HG03469 (cell line): ENCODE data around the gene JAG2.

Experiments used
- ATAC-seq: cut with Tn5 transposase; IDR thresholded peaks from one replicate; pipeline ENCODE4 v1.9.1; 2021; ENCODE audit warnings: mild to moderate bottlenecking, moderate library complexity, moderate number of reproducible peaks; ENCODE audit not compliant: unreplicated experiment

Gene JAG2

DNA sequence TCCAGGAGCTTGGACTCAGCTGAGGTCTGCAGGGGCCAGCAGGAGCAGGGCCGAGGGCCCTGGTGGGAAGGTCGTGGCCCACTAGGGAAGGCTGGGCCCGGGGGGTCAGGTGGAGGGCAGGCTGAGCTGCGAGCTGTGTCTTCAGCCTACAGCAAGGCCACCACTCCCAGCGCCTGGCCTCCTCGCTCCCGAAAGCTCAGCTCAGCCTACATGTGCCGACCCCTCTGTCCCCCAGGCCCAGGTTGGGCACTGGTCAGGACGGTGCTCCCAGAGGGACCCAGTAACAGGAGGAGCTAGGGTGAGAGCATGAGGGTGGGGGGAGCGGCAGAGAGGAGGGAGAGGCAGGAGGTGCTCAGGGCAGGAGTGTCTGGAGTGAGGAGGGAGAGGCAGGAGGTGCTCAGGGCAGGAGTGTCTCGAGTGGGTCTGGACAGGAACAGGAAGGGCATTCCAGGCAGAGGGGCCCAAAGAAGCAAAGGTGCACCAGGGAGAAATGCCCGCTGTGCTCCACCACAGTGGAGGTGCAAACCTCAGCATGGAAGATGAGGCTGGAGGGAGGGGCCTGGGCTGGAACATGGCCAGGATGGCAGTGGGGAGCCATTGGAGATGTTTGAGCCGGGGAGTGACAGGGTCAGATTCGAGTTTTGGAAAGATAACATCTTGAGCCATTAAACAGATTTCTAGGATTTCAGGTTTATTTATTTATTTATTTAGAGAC lies 74.2 kb downstream of the JAG2 start:
- ATAC-seq: no peak

DNA sequence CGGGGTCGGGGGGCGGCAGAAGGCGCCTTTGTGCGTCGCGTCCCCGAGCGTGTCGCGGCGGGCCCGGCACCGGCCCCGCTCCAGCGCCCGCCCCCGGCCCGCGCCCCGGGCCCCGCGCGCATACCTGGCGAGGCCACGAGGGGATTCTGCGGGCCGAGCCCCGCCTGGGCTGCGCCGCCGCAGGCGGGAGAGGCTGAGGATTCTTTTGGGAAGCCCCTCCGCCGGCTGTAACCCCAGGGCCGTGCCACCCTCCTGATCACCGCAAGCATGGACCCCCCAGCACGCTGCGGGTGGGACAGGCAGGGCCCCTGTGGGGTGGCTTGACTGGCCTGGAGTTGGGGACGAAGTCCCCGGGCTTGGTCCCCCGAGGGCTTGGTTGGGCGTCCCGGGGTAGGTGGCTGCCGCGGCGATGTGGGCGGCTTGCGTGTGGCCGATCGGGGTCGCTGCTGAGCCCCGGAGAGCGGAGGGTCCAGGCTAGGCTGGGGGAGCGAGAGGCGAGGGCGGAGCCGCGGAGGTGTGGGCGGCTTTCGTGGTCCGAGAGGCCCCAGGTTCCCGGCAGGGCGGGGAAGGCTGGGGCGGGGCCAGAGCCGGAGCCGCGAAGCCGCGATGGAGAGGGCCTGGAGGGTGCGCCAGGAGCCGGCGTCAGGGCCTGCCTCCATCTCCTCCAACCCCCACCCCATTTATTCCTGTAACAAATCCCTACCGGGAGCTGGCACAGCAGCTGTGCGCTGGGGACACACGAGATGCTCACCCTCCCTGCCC lies 75.0 kb downstream of the JAG2 start:
- ATAC-seq: no peak

DNA sequence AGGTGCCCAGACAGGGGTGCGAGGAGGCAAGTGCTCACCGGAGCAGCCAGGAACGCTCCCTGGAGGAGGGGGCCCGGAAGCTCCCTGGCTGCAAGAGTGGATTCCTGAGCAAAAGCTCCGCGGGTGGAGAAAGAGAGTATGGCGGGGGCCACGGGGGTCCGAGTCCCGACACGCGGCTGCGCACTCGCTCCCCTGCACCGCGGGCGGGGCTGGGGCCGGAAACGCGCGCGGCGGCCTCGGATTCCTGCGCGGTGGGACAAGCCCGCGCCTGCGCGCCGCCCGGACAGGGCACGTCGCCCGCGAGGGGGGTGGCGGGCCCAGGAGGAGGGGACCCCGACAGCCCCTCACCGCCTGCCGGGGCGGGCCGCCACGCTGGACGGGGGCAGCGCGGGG lies 75.5 kb downstream of the JAG2 start:
- ATAC-seq: no peak

DNA sequence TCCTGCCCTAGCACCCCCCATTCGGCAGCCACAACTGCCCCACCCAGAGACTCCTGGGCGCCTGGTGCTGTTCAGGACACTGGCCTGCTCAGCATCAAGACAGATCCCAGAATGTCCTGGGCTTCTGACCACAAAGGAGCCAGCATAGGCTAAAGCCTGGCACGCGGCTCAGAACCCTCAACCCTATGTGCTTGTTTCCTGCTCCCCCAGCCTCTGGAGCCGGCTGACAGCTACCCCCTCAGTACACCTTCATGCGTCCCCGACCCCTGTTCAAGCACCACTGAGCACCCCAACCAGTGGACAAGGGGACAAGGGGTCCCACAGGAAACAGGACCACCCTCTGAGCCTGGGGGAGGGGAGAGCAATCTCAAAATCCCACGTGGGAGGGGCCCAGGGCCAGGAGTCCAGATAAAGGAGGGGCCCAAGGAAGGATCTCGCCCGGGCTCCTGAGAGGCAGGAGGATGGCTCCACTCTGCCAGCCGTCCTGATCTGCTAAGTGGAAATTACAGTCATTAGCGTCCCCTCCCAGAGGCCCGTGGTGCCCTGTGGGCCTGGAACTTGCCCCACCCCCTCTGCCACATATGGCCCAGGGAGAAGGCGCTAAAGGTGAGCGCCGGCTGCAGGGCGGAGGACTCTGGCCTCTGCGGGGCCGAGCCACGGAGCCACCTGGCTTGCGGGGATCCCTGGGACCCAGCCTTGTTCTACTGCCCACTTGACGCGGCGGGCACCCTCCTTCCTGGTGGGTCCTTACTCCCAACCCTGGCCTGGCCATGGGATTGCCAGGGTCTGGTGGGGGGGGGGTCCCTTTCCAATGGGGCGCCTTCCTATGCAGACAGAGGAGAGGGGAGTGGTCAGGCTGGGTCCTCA lies 76.2 kb downstream of the JAG2 start:
- no peak for ATAC-seq

DNA sequence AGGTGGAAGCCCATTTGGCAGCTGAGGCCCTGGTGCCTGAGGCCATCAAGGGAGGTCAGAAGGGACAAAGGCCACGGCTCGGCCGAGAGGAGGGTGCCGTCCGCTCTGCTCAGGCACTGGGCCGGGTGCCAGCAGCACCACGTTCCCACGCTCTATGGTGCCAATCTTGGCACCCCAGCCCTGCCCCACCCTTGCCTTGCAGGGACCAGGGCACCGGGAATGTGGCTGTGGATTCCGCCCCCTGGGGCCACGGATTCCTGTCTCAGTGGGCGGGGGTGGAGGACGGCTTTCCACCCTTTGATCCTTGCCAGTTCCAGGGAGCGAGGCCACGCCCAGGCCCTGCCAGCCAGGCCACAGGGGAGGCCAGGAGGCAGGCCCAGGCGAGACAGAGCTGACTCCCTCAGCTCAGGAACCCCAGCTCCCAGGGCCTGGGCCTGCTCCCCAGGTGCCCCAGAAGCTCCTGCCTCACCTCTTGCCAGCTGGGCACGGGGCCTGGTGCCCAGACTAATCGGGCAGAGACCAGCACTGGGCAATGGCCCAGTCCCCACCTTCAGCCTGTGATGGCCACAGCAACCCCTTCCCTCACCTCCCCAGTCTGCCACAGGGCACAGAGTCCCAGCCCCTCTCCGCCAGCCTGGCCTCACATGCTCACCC lies 76.9 kb downstream of the JAG2 start:
- ATAC-seq: no peak

DNA sequence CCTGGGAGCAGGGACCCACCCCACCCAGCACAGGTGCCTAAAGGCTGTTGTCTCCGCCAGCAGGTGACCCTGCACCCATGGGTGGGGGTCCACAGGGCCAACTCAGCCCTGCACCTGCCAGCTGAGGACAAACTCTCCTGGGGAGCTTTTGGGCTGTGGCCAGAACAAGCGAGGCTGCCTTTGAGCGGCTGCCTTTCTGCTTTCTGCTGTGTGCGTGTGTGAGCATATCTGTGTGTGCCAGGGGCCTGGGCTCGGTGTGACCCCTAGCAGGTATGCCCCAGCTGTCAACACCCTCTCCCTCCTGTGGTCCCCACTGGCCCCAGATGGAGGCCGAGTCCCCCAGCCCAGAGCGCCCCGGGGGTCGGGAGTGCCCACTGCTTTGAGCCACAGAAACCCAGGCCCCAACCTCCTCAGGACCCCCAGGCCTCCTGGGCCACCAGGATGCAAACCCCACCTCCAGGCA lies 77.5 kb downstream of the JAG2 start:
- ATAC-seq: no peak
